ENCODE data around the gene DARS1.

Gene DARS1

DNA sequence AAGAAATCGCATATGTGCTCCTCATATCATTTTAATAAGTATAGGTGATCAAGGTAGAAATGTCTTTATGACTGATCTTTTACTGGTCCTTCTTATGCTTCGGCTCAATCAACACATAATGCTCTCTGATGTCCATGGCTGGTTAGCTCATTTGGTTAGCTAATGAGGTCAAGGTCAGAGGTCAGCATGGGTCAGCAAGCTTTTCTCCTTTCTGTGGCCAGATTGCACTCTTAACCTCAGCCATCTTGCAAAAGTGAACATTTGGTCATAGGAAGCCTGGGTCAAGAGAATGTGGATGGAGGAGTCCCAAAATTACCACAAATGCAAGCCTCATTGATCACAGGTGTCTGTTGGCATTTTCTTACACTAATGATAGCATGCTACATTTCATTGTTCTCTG, 35.4 kb upstream of the DARS1 start:
- Histone ChIP-seq H3K9me3 (ENCODE audit: insufficient read depth, low read length) (no peaks in the 10 kb centered on the region), H3K9ac (ENCODE audit: low read length) (no peak overlapping the region), H3K79me2 (ENCODE audit: low read length) (no peaks in the 10 kb centered on the region), H3K27me3 (ENCODE audit: low read depth, low read length) (peaks cover 77% of the 10 kb centered on the region), H3K27ac (ENCODE audit: low read length) (no peak overlapping the region), H2AFZ (ENCODE audit: low read depth, low read length) (no peak overlapping the region), H3K4me2 (ENCODE audit: low read length) (no peak overlapping the region), H4K20me1 (ENCODE audit: insufficient read depth, low read length) (no peaks in the 10 kb centered on the region), H3K4me1 (ENCODE audit: low read length) (peaks cover 45% of the 10 kb centered on the region), H3K36me3 (replicated peaks; ENCODE audit: low read depth, low read length) (no peaks in the 10 kb centered on the region), H3K4me3 (ENCODE audit: low read length) (no peak overlapping the region)
- TF ChIP-seq CTCF (IDR thresholded peaks at IDR 0.05; ENCODE audit: low read depth, low read length): no peak
- TF ChIP-seq EZH2phosphoT487 (IDR thresholded peaks at IDR 0.05; ENCODE audit: low read depth): no peak

DNA sequence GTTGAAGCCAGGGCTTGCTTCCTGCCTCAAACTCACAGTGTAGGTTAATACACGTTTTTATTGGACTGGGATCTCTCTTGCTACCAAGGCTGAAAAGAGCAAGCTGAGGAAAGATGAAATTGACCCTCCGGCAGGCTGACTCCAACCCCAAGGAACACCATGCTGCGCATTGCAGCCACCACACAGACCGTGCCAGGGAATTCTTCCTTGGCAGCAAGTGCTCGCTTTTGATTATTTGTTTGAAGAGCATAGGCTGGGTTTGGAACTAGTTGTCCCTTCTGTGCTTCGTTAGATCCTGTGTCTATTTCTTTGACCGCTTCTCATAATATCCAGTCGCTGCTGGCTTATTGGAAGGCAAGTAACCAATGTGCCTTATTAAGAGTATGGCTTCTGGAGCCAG, 34.4 kb upstream of the DARS1 start:
- peak overlapping the region; percentile 24; the same call in 1 of the 2 replicates for H3K9ac ChIP-seq (ENCODE audit: low read length)
- no peaks in the 10 kb centered on the region for H3K9me3 ChIP-seq (ENCODE audit: insufficient read depth, low read length)
- TF ChIP-seq CTCF (IDR thresholded peaks at IDR 0.05; ENCODE audit: low read depth, low read length) (no peak), EZH2phosphoT487 (IDR thresholded peaks at IDR 0.05; ENCODE audit: low read depth) (no peak)
- peaks cover 74% of the 10 kb centered on the region for H3K27me3 ChIP-seq (ENCODE audit: low read depth, low read length)
- no peaks in the 10 kb centered on the region for H4K20me1 ChIP-seq (ENCODE audit: insufficient read depth, low read length)
- H3K36me3 ChIP-seq (replicated peaks; ENCODE audit: low read depth, low read length): no peaks in the 10 kb centered on the region
- H3K27ac ChIP-seq (ENCODE audit: low read length): peak overlapping the region; percentile 37
- H3K4me2 ChIP-seq (ENCODE audit: low read length): peak overlapping the region; percentile 65
- no peak overlapping the region for H2AFZ ChIP-seq (ENCODE audit: low read depth, low read length)
- H3K4me3 ChIP-seq (ENCODE audit: low read length): peak overlapping the region; percentile 10
- H3K79me2 ChIP-seq (ENCODE audit: low read length): no peaks in the 10 kb centered on the region
- peaks cover 46% of the 10 kb centered on the region for H3K4me1 ChIP-seq (ENCODE audit: low read length)

DNA sequence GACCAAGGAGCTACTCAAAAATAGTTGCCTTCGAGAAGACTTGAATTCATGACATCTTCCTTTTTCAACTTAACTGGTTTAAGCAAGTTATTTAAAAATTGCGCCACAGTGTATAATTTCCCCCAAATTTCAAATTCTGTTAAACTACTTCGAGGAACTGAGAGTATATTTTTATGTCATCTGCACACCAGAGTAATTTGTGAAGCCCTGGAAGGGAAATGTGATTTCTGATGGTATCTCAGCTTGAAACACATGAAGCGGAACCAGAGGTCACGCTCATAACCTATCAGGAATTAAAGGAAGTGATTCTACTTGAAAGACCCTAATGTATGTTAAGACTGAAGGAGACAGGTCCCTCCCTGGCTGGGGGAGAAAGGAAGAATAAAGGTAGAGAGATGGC, 33.9 kb upstream of the DARS1 start:
- no peak overlapping the region for H2AFZ ChIP-seq (ENCODE audit: low read depth, low read length)
- H3K9ac ChIP-seq (ENCODE audit: low read length): peak overlapping the region; percentile 24; the same call in 1 of the 2 replicates
- peak overlapping the region; percentile 10 for H3K4me3 ChIP-seq (ENCODE audit: low read length)
- H3K4me1 ChIP-seq (ENCODE audit: low read length): peaks cover 46% of the 10 kb centered on the region
- H3K4me2 ChIP-seq (ENCODE audit: low read length): peak overlapping the region; percentile 65
- H3K27ac ChIP-seq (ENCODE audit: low read length): peak overlapping the region; percentile 61
- TF ChIP-seq CTCF (IDR thresholded peaks at IDR 0.05; ENCODE audit: low read depth, low read length): no peak
- TF ChIP-seq EZH2phosphoT487 (IDR thresholded peaks at IDR 0.05; ENCODE audit: low read depth): peak; percentile 89
- H3K79me2 ChIP-seq (ENCODE audit: low read length): no peaks in the 10 kb centered on the region
- H3K27me3 ChIP-seq (ENCODE audit: low read depth, low read length): peaks cover 74% of the 10 kb centered on the region
- H3K9me3 ChIP-seq (ENCODE audit: insufficient read depth, low read length): no peaks in the 10 kb centered on the region
- H4K20me1 ChIP-seq (ENCODE audit: insufficient read depth, low read length): no peaks in the 10 kb centered on the region
- no peaks in the 10 kb centered on the region for H3K36me3 ChIP-seq (replicated peaks; ENCODE audit: low read depth, low read length)

- Histone ChIP-seq H4K20me1 (ENCODE audit: insufficient read depth, low read length) (no peaks in the 10 kb centered on the region), H3K9ac (ENCODE audit: low read length) (no peak overlapping the region), H3K4me1 (ENCODE audit: low read length) (peaks cover 46% of the 10 kb centered on the region), H3K4me2 (ENCODE audit: low read length) (peak overlapping the region; percentile 60), H2AFZ (ENCODE audit: low read depth, low read length) (no peak overlapping the region), H3K4me3 (ENCODE audit: low read length) (peak overlapping the region; percentile 30; the same call in 1 of the 2 replicates), H3K79me2 (ENCODE audit: low read length) (no peaks in the 10 kb centered on the region), H3K27me3 (ENCODE audit: low read depth, low read length) (peaks cover 72% of the 10 kb centered on the region), H3K36me3 (replicated peaks; ENCODE audit: low read depth, low read length) (no peaks in the 10 kb centered on the region), H3K9me3 (ENCODE audit: insufficient read depth, low read length) (no peaks in the 10 kb centered on the region), H3K27ac (ENCODE audit: low read length) (0 out of 2 replicates have a peak overlapping the region, but pooled peaks have one; percentile 2)
- no peak for TF ChIP-seq CTCF (IDR thresholded peaks at IDR 0.05; ENCODE audit: low read depth, low read length)
- no peak for TF ChIP-seq EZH2phosphoT487 (IDR thresholded peaks at IDR 0.05; ENCODE audit: low read depth)
These were observed 32.4 kb upstream of the DARS1 start for GRCh38 chr2:136017786-136018185.
